Myocyte (in vitro differentiated cells): Measurements from ENCODE around the gene TMED6. TPM values are rescaled to one million over a fixed set of nuclear protein-coding genes. Genes with fewer than 3 reads are reported as not detected.
"Not testable (repeated sequence)": the region's sequence is repeated elsewhere in the genome, so short reads cannot be mapped to it uniquely, and the experiment has no call there.

ENCODE experiments used
- DNase-seq: peaks from one replicate; pipeline ENCODE4 v3.0.0-alpha.2; 2012; ENCODE audit warnings: low read depth
- total RNA-seq: library from RNA; depleted of rRNA; stranded (reverse); fragments of >200 nt; gene quantifications from 2 replicates; pipeline ENCODE4 v1.2.3, GENCODE V29; 2014

TMED6 gene
- total RNA-seq, 1 donor from 2014 or later: not detected

GRCh38 chr16:69363281-69363717, 11.7 kb upstream of the TMED6 start:
- DNase-seq: no peak

DNA sequence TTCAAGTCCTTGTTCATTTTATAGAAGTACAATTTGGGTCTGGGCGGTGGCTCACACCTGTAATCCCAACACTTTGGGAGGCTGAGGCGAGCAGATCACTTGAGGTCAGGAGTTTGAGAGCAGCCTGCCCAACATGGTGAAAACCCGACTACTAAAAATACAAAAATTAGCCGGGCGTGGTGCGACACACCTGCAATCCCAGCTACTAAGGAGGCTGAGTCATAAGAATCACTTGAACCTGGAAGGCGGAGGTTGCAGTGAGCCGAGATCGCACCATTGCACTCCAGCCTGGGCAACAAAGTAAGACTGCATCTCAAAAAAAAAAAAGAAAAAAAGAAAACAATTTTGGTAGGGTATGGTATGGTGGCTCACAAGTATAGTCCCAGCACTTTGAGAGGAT, 8.5 kb upstream of the TMED6 start:
- DNase-seq: not testable (repeated sequence)

- DNase-seq: no peak
Measured at GRCh38 chr16:69350536-69351133, 951 bp downstream of the TMED6 start.

DNA sequence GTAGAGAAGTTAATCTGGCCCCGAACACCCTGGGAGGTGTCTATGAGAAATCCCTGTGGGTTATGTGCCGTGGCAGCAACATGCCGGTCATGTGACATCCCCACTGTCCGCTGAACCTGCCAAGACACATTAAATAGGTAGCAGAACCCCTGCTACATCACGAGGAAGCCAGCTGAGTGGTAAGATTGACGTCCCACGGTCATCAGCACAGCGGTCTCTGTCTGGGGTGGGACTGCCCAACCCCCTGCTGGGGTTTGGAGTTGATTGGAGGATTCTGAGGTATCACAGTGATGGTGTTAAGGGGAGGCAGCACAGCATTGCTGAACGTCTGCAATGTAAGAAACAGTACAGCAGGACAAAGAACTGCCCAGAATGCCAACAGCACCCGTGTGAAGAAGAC, 2.0 kb downstream of the TMED6 start:
- no peak for DNase-seq

DNA sequence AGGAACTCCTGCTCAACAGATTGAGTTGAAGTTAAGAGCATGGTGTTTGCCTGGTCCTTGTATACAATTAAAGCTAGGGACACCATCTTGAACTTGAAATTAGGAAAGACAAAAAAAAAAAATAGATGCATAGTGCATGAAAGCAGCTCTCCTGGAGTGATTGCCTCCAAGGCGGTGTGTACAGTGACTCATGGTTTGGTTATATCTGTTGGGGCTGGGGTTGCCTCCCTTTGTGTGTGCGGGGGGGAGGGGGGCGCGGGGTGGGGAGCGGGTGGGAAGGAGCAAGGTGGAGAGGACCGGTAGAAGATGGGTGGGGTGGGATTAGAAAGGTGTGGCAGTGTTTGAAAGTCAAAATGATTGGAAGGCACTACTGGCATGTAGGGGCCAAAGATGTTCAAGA, 3.4 kb downstream of the TMED6 start:
- DNase-seq: no peak

DNA sequence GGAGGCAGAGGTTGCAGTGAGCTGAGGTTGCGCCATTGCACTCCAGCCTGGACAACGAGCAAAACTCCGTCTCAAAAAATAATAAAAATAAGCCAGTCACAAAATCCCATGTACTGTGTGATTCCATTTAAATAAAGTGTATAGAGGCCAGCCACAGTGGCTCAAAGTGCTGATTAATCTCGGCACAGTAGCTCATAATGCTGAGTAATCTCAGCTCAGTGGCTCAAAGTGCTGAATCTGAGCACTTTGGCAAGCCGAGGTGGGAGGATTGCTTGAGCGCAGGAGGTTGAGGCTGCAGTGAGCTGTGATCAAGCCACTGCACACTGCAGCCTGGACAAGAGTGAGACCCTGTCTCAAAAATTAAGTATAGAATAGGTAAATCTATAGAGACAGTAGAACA, 4.9 kb downstream of the TMED6 start:
- DNase-seq: no peak

GRCh38 chr16:69345923-69346322, 5.7 kb downstream of the TMED6 start:
- DNase-seq: no peak

GRCh38 chr16:69344171-69344570, 7.4 kb downstream of the TMED6 start:
- no peak for DNase-seq

DNA sequence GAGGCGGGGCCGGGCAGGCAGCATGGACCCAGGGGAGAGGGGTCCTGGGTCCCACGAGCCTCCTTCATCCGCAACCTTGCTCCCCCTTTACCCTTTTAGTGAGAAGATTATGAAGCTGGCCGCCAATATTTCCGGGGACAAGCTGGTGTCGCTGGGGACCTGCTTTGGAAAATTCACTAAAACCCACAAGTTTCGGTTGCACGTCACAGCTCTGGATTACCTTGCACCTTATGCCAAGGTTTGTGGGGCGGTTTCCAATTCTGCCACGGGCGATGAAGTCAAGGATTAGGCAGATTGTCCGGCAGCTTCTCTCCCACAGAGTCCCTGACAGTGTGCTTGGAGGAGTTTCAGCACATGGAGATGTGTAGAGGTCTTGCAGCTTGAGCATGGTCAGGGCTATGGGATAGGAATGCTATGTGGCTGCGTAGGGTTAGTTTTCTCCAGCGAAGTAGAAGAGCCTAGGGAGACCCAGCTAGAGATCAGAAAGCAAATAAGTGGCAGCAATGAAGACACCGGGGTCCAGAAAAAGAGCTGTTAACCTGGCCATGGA, 11.4 kb downstream of the TMED6 start:
- DNase-seq: peak; percentile 13

- peak; percentile 99 for DNase-seq
Measured at GRCh38 chr16:69339289-69340094, 12.1 kb downstream of the TMED6 start, which contains the start of the genes COG8 and NIP7. TSS of gene COG8 (minus strand) at chr16:69339564. CDS start at chr16:69339552, 12 bp downstream. TSS of gene NIP7 (plus strand) at chr16:69339772. CDS start at chr16:69339830, 58 bp downstream.

DNA sequence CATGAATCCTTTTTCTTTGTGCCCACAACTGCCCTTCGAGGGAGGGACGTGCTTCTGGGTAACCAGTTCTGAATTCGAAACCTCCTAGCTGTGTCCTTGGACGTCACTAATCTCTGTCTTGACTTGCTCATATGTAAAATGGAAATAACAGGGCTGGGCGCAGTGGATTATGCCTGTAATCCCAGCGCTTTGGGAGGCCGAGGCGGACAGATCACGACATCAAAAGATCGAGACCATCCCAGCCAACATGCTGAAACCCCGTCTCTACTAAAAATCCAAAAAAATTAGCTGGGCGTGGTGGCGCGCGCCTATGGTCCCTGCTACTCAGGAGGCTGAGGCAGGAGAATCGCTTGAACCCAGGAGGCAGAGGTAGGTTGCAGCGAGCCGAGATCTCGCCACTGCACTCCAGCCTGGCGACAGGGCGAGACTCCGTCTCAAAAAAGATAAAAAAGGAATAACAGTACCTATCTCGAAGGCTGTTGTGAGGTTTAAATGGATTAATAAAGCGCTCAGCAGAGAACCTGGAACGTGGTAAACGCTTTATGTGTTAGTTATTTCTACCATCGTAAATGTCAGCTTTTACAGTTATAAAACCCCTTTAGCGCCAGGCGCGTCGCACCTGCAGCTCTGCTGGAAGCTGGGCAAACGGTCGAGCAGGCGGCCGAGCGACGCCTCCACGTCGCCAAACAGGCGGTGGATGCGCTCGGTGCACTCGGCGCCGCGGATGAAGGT, 12.9 kb downstream of the TMED6 start:
- DNase-seq: no peak

DNA sequence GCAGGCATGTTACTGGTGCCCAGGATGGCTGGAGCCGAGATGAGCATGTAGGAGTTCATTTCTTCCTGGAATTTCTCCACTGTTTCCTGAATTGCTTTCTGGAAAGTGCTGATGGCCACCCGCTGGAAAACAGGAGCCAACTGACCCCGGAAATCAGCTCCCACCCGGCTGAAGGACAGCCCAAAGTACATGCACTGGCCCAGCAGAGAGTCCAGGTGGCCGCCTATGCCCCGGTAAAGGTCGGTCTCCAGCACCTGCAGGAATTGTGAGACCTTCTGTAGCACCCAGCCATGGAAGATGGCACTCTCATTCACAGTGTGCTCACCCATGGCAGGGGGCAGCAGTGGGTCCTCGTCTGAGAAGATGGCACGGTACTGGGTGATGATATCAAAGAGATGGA, 16.9 kb downstream of the TMED6 start:
- DNase-seq: no peak

DNA sequence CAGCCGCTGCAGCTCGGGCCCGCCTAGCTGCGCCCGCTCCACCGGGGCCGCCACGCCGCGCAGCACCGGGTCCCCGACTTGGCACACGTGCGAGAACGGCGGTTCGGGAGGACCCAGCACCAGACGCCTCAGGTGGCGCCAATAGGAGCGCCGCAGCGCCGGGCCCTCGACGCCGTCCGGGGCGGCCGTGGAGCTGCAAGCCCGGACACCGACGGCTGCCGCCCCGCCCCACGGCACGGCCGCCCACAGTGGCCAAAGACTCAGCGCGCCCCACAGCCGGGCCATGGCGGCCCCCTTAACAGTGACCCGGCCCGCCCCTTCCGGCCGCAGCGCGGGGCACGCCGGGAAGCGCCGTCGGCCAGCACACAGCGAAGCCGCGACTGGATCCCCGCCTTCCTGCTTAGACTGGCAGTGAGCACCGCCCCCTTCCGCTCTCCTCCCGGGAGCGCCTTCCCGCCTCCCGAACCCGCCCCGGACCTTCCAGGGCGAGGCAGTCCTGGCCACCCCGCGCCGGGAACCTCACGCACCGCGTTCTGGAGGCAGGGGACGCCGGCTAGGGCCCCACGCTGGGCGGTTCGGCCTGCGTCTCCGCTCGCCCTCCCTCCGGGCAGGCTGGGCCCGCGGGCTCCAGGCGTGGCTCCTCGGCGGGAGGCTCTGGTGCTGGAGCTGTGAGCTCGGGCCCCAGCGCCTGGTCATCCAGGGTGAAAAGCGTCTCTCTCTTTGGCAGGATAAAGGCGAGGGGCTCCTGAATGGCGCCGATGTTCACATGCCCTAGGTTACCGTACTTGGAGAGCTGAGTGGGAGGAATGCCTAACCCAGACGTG, 21.1 kb downstream of the TMED6 start, which contains the start of gene PDF:
TSS of gene PDF (minus strand) at position 303 of the 824 bp plus-strand sequence. CDS start at position 285, 18 bp downstream.
- DNase-seq: peak; percentile 95

GRCh38 chr16:69329369-69330285, 22.0 kb downstream of the TMED6 start:
- peak; percentile 50 for DNase-seq

DNA sequence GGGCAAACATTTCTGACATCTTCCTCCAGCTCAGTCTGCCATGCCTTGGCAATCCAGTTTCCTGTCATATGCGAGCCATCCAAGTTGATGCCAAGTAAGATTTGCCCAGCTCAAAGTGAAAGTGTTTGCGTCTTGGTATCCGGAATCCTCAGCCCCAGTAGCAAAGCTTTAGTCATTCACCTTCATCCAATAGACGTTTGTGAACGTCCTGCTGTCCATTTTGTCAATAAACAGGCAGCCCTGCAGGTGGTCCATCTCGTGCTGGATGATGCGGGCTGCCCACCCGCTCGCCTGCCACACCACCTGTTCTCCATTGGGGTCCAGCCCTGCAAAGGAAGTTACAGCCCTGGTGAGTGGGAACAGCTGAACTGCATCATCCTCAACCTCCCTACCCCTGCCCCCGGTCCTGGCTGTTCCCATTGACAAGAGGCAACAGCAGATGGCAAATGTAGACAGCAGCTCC, 22.7 kb downstream of the TMED6 start:
- DNase-seq: peak; percentile 85

DNA sequence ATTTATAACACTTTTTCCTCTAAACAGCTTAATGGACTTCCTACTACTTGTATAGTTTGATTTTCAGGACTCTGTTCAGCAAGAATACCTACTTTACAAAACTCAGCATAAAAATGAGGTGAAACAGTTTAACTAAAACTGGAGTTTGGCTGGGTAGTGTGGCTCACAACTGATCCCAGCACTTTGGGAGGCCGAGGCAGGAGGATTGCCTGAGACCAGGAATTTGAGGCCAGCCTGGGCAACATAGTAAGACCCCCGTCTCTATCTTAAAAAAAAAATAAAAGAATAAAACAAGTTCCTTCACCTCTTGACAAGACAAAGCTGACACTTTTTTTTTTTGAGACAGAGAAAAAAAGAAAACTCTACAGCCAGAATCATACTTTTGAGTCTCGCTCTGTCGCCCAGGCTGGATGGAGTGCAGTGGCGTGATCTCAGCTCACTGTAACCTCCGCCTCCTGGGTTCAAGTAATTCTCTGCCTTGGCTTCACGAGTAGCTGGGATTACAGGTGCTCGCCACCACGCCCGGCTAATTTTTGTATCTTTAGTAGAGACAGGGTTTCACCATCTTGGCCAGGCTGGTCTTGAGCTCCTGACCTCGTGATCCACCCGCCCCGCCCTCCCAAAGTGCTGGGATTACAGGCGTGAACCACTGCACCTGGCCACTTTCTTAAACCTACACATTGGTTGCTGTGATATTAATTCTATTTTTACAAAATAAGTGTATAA, 23.8 kb downstream of the TMED6 start:
- DNase-seq: no peak

- peak; percentile 81 for DNase-seq
Measured at GRCh38 chr16:69326172-69326873, 25.3 kb downstream of the TMED6 start.

DNA sequence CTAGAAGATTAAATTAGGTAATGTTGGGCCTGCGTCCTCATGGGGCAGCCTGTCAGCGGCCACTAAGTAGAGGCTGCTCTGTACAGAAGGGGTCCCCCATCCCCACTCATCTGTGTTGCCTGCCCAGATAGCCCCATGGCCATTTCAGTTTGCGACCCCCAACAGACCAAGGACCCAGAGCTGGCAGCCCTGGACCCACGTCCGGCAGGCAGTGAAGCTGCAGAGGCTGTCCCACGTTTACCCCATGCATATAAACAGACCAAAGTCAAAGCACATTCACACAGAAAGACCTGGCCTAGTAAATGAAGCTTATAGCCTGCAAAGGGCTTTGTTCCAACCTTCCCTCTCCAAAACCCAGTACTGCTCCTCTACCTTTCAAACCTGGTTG, 25.8 kb downstream of the TMED6 start:
- no peak for DNase-seq
